NCI-H460 (cell line): Measurements from ENCODE around the gene GJA1. TPM values are rescaled to one million over a fixed set of nuclear protein-coding genes. Genes with fewer than 3 reads are reported as not detected.
"Not testable (repeated sequence)": the region's sequence is repeated elsewhere in the genome, so short reads cannot be mapped to it uniquely, and the experiment has no call there.

ENCODE experiments used
- DNase-seq: peaks from one replicate; pipeline ENCODE4 v3.0.0-alpha.2; 2016; ENCODE audit warnings: low read depth; ENCODE audit errors: extremely low read depth
- total RNA-seq: library from RNA; depleted of rRNA; stranded (reverse); fragments of >200 nt; shearing (Covaris generic); gene quantifications from 2 replicates; pipeline ENCODE4 v1.2.3, GENCODE V29; 2014

The GJA1 gene
- total RNA-seq, 1 experiment from 2014 or later = 34.1 TPM

DNA sequence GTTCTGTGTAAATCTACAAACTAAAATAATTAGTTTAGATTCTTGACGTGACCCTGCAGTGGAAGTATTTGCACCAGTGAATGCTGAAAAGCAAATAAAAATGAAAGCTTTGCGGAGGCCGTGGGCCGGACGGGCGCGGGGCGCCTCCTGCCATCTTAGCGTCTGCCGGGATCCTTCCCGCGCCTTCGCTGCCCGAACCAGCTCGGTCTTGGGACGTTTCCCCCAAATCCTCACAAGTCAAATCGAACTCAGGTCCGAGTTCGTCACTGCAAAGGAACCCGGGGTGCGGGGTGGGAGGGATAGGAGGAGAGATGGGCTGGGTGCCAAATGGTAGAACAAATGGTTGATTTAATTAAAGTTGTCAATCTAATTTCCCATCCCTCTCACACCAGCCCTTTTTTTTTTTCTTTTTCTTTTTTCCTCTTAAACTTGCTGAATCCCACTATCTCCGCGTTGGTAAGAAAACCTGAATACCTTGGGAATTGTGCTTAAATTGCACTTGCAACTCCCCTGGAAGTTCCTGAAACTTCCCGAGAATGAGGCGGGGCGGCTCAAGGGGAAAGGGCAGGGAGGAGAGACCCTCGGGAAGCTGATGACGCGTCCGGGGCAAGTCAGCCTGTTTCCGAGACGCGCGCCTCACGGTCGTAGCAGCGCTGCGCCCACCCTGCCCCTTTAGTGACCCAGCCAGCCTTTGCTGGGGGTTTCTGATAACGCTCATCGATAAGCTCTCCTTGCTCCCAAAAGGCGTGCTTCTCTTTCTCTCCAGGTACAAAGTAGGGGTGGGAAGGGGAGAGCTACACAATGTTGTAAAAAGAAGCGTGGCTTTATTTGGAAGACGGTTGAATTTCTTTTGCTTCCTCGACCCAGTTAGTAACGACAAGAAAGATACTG, 1.8 kb downstream of the GJA1 start:
- no peak for DNase-seq

DNA sequence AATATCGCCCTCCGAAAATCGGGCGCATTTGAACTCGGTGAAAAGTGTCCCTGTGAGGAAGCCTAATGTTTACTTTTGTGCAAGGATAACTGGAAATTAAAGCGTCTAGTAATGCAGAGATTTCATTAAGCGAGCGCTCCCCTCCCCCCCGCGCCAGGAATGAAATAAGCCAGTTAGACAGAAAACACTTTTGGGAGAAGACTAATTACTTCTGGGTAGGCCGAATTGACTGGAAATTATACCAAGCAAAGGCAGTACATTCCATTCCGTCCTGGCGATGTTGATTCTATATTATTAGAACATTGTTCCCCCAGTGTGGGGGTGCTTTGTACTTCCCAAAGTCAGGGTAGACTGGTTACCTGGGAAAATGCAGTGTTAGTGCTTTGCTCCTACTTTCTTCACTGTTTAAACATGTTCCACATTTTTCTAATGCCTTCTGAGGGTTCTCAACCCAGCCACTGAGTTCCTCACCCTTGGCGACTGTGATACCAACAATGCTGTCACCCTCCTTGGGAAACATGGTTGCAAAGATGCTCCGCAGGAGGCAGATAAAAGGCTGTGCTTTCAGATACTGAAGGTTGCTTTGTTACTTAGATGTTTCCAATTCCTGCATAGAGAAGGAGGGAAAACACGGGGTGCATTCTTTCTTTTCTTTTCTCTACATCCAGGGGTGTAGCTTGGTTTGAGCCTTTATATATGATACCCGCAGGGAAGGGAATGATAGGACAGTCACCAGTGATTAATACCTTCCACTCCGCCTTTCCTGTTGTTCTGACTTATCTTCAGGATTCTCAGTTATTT, 2.6 kb downstream of the GJA1 start:
- no peak for DNase-seq

DNA sequence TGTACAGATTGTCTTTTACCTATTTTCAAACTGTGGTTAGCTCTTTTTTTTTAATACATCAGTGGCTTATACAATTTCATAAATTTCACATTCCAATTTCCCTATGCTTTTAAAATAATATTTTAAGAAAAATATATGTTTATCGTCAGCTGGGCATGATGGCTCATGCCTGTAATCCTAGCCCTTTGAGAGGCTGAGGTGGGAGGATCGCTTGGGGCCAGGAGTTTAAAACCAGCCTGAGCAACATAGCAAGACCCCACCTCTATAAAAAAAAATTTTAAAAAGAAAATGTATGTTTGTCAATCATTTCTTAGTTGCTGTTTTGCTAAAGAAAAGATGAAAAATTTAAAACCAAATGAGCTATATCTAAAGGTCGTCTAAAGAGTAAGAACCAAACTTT, 3.4 kb downstream of the GJA1 start:
- DNase-seq = no peak

DNA sequence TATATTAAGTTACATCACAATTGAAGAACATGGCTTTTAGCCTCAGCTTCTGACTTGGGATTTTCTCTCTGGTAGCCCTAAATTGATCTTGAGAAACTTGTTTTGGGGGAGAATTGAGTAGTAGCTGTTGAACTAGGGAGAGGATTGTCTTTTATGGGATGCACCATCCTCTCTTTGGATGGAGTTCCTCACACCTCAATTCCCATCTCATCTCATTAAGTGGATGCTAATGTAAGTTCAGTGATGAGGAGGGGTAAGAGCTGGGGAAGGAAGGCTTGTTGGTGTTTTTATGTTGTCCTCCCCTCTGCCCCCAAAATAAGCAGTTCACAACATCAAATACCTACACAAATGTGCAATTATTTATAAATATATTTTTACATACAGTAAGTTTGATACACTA, 4.0 kb downstream of the GJA1 start:
- DNase-seq = no peak

DNA sequence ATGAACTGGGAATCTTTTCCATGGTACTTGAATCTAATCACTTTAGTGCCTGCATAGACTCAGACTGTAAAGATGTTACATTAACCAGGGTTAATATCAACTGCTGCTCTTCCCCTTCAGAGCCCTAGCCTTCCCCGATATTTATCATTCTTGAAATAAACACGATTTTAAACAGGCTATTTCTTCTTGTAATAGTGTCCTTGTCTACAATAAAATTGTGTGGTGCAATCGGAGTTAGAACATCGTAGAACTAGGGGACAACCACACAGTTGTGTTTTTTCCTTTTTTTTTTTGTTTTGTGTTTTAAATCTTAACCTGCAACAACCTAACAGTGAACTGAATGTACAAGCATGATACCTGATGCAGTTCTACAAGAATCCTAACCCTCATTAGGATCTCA, 4.5 kb downstream of the GJA1 start:
- no peak for DNase-seq

DNA sequence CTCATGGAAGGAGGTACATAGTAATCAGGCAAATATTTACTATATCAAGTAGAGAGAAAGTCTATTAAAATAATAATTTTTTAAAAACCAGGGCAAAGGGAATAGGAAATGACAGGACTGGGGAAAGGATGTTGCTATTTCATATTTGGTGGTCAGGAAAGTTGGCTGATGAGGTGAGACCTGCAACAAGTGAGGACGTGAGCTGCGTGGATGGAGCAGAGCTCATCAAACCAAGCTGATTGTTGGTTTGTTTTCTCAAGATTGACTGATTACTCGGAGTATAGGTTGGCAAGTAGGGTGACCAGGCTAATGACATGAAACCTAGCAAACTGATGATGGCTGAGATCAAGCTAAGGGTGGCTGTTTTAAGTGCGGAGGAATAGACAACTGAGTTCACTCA, 6.0 kb downstream of the GJA1 start:
- no peak for DNase-seq

DNA sequence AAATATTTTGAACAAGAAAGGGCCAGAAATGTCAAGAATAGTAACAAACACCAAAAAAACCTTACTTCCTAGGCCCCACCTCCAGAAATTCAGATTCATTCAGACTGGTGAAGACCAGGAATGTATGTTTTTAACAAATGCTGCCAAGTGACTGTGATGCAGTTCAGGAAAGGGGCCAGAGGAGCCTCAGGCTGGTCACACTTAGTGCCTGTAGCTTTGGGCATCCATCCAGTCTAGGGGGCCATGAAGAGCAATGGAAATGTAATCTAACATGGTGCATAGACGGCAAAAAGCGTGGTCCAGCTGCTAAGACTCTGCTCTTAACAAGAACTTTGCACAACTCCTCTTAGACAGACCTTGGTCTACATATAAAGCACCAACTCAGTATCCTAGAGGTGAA, 7.1 kb downstream of the GJA1 start:
- no peak for DNase-seq

DNA sequence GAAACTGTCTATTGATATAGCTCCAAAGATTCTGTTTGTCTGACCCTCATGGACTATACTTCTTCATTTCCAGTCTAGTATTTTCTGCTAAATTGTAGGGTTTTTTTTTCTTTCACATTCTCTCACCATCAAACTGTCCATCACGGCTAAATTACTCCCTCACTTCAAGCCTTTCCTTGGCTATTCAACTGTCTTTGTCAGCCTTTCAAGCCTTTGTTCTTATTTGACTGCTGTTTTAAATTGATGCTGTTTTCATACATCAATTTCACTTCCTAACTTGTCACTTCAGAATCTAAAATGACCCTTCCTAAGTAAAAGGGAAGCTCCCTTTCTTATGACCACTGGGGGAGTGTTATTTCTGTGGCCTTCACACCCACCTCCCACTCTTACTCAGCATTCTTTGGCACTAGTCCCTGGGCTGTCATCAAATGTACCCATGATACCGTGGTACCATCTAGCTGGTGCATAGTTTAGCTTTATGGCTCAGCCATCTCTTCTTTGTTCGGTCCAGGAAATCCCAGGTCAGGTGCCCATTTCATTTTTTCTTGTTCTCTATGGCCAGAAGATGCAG, 8.6 kb downstream of the GJA1 start:
- no peak for DNase-seq

DNA sequence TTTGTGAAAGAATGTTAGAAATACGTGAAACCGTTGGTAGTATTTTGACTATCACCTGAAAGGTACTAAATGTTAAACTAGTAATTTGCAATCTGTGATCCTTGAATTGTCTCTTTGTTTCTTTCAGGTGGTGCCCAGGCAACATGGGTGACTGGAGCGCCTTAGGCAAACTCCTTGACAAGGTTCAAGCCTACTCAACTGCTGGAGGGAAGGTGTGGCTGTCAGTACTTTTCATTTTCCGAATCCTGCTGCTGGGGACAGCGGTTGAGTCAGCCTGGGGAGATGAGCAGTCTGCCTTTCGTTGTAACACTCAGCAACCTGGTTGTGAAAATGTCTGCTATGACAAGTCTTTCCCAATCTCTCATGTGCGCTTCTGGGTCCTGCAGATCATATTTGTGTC, 11.3 kb downstream of the GJA1 start:
- DNase-seq = not testable (repeated sequence)

DNA sequence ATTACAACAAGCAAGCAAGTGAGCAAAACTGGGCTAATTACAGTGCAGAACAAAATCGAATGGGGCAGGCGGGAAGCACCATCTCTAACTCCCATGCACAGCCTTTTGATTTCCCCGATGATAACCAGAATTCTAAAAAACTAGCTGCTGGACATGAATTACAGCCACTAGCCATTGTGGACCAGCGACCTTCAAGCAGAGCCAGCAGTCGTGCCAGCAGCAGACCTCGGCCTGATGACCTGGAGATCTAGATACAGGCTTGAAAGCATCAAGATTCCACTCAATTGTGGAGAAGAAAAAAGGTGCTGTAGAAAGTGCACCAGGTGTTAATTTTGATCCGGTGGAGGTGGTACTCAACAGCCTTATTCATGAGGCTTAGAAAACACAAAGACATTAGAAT, 12.3 kb downstream of the GJA1 start:
- not testable (repeated sequence) for DNase-seq

DNA sequence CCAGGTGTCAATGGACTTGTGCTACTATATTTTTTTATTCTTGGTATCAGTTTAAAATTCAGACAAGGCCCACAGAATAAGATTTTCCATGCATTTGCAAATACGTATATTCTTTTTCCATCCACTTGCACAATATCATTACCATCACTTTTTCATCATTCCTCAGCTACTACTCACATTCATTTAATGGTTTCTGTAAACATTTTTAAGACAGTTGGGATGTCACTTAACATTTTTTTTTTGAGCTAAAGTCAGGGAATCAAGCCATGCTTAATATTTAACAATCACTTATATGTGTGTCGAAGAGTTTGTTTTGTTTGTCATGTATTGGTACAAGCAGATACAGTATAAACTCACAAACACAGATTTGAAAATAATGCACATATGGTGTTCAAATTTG, 13.1 kb downstream of the GJA1 start:
- DNase-seq = not testable (repeated sequence)

DNA sequence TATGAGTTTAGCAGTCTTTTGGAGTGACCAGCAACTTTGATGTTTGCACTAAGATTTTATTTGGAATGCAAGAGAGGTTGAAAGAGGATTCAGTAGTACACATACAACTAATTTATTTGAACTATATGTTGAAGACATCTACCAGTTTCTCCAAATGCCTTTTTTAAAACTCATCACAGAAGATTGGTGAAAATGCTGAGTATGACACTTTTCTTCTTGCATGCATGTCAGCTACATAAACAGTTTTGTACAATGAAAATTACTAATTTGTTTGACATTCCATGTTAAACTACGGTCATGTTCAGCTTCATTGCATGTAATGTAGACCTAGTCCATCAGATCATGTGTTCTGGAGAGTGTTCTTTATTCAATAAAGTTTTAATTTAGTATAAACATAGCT, 13.9 kb downstream of the GJA1 start:
- DNase-seq = no peak

DNA sequence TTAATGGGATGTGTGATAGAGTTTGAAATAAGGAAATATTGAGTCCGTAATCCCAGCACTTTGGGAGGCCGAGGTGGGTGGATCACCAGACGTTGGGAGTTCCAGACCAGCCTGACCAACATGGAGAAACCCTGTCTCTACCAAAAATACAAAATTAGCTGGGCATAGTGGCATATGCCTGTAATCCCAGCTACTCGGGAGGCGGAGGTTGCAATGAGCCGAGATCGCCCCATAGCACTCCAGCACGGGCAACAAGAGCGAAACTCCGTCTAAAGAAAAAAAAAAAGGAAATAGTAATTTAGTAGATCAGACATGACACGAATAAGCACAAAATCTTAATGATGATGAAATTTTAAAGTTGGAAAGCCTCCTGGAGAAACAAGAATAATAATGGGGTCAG, 14.8 kb downstream of the GJA1 start:
- no peak for DNase-seq

DNA sequence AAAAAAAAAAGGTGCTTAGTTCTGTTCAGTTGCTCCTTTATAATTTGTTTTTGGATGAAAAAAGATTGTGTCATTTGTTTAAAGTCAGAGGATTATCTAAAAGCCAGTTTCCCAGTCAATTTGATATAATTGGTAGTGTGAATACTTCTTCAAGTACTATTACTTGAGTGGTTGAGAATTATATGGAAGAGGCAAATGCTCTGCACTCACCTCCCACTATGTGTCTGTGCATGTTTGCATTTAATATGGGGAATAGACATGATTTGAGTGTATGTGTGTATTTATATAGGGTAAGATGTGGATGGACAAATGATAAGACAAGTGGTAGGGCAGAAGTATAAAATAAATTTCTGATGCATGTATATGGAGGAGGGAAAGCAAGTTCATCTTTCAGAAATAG, 15.8 kb downstream of the GJA1 start:
- no peak for DNase-seq

DNA sequence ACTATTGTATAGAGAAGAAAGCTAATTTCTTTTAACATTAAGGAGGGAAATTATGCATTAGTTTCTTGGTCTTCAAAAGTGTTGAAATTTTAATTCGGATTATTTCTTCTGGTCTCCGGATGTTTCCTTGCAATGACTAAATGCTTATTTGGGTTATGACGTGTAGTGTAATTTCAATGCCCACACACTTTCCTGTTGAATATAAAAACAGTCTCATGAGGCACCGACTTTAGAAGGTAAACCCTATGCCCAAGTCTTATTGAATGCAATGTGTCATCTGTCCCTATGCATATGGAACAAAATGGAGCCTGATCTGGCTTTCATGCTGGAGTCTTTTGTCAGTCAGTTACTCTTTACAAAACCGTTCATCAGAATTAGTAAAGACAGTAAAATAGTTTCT, 17.7 kb downstream of the GJA1 start:
- no peak for DNase-seq

DNA sequence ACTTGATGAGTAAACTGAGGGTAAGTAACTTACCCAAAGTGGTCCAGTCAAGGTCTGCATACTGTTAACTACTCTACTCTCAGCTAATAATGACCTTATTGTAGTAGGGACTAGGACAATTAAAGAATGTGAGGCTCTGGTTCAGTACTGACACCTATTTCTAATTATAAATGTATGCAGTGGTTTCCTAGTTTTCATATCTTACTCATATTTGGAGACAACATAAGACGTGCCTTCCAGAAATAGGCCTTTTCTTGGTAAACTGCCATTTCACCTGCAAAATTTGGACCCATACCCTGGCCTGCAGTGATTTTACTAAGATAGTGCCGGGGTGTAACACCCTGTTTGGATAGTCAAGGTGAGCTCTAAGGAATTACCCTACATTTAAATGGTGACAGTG, 24.7 kb downstream of the GJA1 start:
- no peak for DNase-seq

DNA sequence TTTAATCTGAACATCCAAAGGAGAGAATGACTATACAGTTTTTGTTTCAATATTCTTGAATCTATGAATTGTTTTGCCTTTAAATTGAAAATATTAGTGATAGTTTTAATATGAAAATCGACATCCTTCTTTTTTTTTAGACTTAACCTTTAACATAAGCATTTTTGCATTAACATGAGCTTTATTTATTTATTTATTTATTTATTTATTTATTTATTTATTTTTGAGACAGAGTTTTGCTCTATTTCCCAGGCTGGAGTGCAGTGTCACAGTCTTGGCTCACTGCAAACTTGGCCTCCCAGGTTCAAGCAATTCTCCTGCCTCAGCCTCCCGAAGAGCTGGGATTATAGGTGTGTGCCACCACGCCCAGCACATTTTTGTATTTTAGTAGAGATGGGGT, 27.6 kb downstream of the GJA1 start:
- no peak for DNase-seq

DNA sequence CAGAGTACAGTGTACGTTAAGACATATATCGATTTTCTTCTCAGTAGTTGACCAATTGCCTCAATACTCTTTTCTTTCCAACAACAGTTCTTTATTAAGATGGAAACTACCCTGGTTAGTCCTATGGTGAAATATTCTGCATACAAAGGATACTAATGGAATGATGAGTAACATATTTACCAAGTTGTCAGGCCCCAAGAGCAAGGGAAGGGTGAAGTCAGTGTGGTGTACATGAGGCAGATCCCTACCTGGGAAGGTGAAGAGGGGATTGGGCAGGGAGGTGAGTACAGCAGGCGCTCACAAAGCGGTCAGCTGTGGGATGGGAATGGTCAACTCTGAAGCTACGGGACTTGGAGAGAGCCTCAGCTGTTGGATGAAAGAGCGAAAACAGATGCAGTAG, 29.7 kb downstream of the GJA1 start:
- DNase-seq = no peak

DNA sequence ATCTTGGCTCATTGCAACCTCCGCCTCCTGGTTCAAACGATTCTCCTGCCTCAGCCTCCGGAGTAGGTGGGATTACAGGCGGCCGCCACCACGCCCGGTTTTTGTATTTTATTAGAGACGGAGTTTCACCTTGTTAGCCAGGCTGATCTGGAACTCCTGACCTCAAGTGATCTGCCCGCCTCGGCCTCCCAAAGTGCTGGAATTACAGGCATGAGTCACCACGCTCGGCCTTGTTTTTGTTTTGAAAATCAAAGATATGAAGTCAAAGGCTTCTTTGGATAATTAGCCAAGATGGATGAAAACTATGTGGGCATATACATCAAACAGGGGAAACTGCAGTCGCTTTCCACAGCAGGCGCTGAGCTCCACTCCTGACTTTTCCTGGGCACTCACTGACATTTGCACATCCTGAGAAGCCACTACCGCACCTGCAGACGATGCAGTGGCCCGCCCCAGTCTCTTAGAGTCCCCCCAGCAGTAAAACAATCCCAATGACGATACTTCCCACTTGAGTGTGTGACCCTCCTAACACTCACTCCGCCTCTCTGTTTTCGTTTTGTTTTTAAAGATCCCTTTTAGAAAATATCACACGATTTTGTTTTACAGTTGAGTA, 44.1 kb downstream of the GJA1 start:
- no peak for DNase-seq

DNA sequence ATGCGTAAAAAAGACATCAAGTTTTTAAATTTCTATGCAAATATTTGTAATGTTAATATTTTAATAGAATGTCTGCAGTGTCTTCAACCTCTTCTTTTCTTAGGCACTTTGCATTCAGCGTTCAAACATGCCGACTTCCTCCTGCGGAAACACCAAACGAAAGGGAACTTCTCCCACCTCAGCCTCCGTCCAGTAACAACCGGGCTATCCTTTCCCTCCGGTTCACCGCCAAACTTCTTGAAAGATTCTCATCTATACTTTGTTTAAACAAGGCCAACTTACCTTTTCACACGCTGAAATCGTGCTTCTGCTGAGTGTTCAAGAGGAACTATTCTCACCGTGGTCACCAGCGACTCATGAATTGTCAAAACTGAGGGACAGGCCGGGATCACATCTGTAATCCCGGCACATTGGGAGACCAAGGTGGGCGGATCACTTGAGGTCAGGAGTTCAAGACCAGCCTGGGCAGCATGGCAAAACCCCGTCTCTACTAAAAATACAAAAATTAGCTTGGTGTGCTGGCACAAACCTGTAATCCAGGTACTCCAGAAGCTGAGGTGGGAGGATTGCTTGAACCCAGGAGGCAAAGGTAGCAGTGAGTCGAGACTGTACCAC, 44.8 kb downstream of the GJA1 start:
- DNase-seq = no peak
